ENCODE data around the gene DHDDS.
"Not testable (repeated sequence)": the region's sequence is repeated elsewhere in the genome, so short reads cannot be mapped to it uniquely, and the experiment has no call there.

DHDDS gene
- long read RNA-seq, donor 1, partial matches to known transcripts: 0 of 3 reads
- long read RNA-seq, donor 1, other reads (novel, unspliced or antisense): 0 of 3 reads
- long read RNA-seq, donor 2, partial matches to known transcripts: 0 of 3 reads
- long read RNA-seq, donor 2, other reads (novel, unspliced or antisense): 0 of 3 reads
- long read RNA-seq, donor 3, partial matches to known transcripts: 0 of 3 reads
- long read RNA-seq, donor 3, other reads (novel, unspliced or antisense): 0 of 3 reads
- long read RNA-seq, donor 4, partial matches to known transcripts: 40 of 46 reads
- long read RNA-seq, donor 4, other reads (novel, unspliced or antisense): 0 of 46 reads
- long read RNA-seq, donor 5, partial matches to known transcripts: 0 of 4 reads
- long read RNA-seq, donor 5, other reads (novel, unspliced or antisense): 0 of 4 reads
- long read RNA-seq, donor 6, partial matches to known transcripts: 8 of 13 reads
- long read RNA-seq, donor 6, other reads (novel, unspliced or antisense): 0 of 13 reads
- long read RNA-seq, donor 7, partial matches to known transcripts: 0 of 7 reads
- long read RNA-seq, donor 7, other reads (novel, unspliced or antisense): 0 of 7 reads
- long read RNA-seq, donor 8, partial matches to known transcripts: 0 of 3 reads
- long read RNA-seq, donor 8, other reads (novel, unspliced or antisense): 0 of 3 reads

- DNase-seq: peak; percentile 95
These were observed at the start of gene DHDDS for GRCh38 chr1:26431979-26432695. DHDDS (plus strand) TSS chr1:26432321; CDS start chr1:26432946, 625 bp downstream.

- no peak for DNase-seq
These were observed 48.0 kb upstream of the DHDDS start for GRCh38 chr1:26384076-26384475.

GRCh38 chr1:26385063-26385462 is 47.1 kb upstream of the DHDDS start:
- DNase-seq: not testable (repeated sequence)

- DNase-seq: no peak
These were observed 44.7 kb upstream of the DHDDS start for GRCh38 chr1:26387447-26387846.

GRCh38 chr1:26388791-26389445 is 43.2 kb upstream of the DHDDS start:
- DNase-seq: no peak

- DNase-seq: no peak
These were observed 42.4 kb upstream of the DHDDS start for GRCh38 chr1:26389604-26390247.

GRCh38 chr1:26391450-26391849 is 40.7 kb upstream of the DHDDS start:
- no peak for DNase-seq

GRCh38 chr1:26395754-26396153 is 36.4 kb upstream of the DHDDS start:
- no peak for DNase-seq

- DNase-seq: no peak
These were observed 33.1 kb upstream of the DHDDS start for GRCh38 chr1:26399034-26399433.

GRCh38 chr1:26401891-26402290 is 30.2 kb upstream of the DHDDS start:
- no peak for DNase-seq

- DNase-seq: no peak
These were observed 28.5 kb upstream of the DHDDS start for GRCh38 chr1:26403656-26404055.

GRCh38 chr1:26404641-26405040 is 27.5 kb upstream of the DHDDS start:
- DNase-seq: no peak

GRCh38 chr1:26405281-26405915 is 26.7 kb upstream of the DHDDS start:
- no peak for DNase-seq

GRCh38 chr1:26408604-26409003 is 23.5 kb upstream of the DHDDS start:
- peak; percentile 72 for DNase-seq

GRCh38 chr1:26409191-26409807 is 22.8 kb upstream of the DHDDS start:
- DNase-seq: no peak

GRCh38 chr1:26410706-26411623 is 21.2 kb upstream of the DHDDS start, which contains the start of gene LIN28A:
LIN28A (plus strand) TSS chr1:26410817; CDS start chr1:26410892, 75 bp downstream.
- no peak for DNase-seq

GRCh38 chr1:26411624-26412074 is 20.5 kb upstream of the DHDDS start:
- DNase-seq: no peak

- DNase-seq: no peak
These were observed 19.8 kb upstream of the DHDDS start for GRCh38 chr1:26412180-26412840.

- no peak for DNase-seq
These were observed 19.1 kb upstream of the DHDDS start for GRCh38 chr1:26413031-26413430.

Data from right kidney (tissue), 9 donors.